SK-N-MC (cell line): Measurements from ENCODE around the gene OR10A2.

ENCODE experiments used
- EZH2 ChIP-seq: fragments of 200-600 bp; sonication (generic); IDR thresholded peaks from one replicate; pipeline ENCODE4 v1.6.1; 2017; ENCODE audit warnings: antibody characterized with exemption
- FOXP2 ChIP-seq: optimal IDR thresholded peaks from 2 replicates; pipeline ENCODE3; 2011; ENCODE audit warnings: mild to moderate bottlenecking, moderate library complexity; ENCODE audit not compliant: insufficient read depth; ENCODE audit errors: extremely low read length, control extremely low read depth
- POLR2AphosphoS5 ChIP-seq: IDR thresholded peaks from 2 replicates; pipeline ENCODE4 v1.6.1; 2012; ENCODE audit warnings: mild to moderate bottlenecking, low read depth, low read length, borderline replicate concordance

DNA sequence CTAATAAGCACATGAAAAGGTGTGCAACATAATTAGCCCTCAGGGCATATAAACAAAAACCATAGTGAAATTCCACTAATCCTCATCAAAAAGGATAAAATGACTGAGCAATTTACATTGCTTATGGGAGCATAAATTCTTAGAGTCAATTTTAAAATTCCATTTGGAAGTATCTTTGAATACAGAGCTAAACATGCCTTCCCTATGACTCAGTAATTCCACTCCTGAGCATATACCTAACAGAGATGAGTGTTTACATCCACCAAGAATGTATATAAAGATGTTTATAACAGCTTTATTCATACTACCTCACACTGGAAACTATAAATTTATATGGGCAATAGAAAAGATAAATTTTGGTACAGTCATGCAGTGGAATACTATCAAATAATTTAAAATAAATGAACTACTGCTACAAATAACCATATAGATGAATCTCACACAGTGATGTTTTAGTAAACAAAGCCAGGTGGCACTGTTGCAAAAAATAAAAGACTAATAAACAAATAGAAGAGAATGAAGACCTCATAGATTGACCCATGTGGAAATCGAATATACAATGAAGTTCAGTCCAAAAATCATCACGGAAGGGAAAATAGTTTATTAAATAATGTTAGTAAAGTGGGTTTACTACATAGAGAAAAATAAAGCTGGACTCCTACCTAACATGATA is 37.6 kb downstream of the OR10A2 start:
- TF ChIP-seq EZH2 = no peak
- no peak for TF ChIP-seq FOXP2
- no peak for TF ChIP-seq POLR2AphosphoS5
